Glutamatergic neuron (in vitro differentiated cells): ENCODE measurements around the gene GPATCH3. TPM values are rescaled to one million over a fixed set of nuclear protein-coding genes. Genes with fewer than 3 reads are reported as not detected.
A peak's percentile ranks its signal among the peaks of the same experiment; 100 is the strongest.

ENCODE experiments used
- DNase-seq: peaks from one replicate; pipeline ENCODE4 v3.0.0; 2022
- H3K27ac Mint-ChIP-seq: one replicate; pipeline ENCODE4 v1.8.0; 2020; ENCODE audit warnings: mild to moderate bottlenecking, mixed read lengths, inconsistent platforms; ENCODE audit not compliant: unreplicated experiment
- H3K27me3 Mint-ChIP-seq: one replicate; pipeline ENCODE4 v1.8.0; 2020; ENCODE audit warnings: mild to moderate bottlenecking, moderate library complexity, mixed read lengths, inconsistent platforms; ENCODE audit not compliant: unreplicated experiment
- H3K36me3 Mint-ChIP-seq: one replicate; pipeline ENCODE4 v1.8.0; 2020; ENCODE audit warnings: mild to moderate bottlenecking, mixed read lengths, inconsistent platforms; ENCODE audit not compliant: unreplicated experiment
- H3K4me1 Mint-ChIP-seq: one replicate; pipeline ENCODE4 v1.8.0; 2020; ENCODE audit warnings: mild to moderate bottlenecking, low read depth, mixed read lengths, inconsistent platforms; ENCODE audit not compliant: unreplicated experiment
- H3K4me3 Mint-ChIP-seq: one replicate; pipeline ENCODE4 v1.8.0; 2020; ENCODE audit warnings: mild to moderate bottlenecking, mixed read lengths, inconsistent platforms; ENCODE audit not compliant: unreplicated experiment
- H3K9me3 Mint-ChIP-seq: one replicate; pipeline ENCODE4 v1.8.0; 2020; ENCODE audit warnings: mild to moderate bottlenecking, moderate library complexity, mixed read lengths, inconsistent platforms; ENCODE audit not compliant: unreplicated experiment
- total RNA-seq: library from RNA; stranded (reverse); fragmentation: NEBNext Ultra II Directional; extraction: Animal tissue kit (Norgen Biotek cat#: 25700); gene quantifications from one replicate; pipeline ENCODE4 v1.2.1, GENCODE V29; 2021; ENCODE audit not compliant: unreplicated experiment
- TF ChIP-seq, protein P1 (sequence below): fragments of 200-600 bp; sonication (generic); IDR thresholded peaks from one replicate; pipeline ENCODE4 v1.5.0; 2021; ENCODE audit not compliant: partially characterized antibody, unreplicated experiment

The GPATCH3 gene
- total RNA-seq, 1 donor from 2014 or later, result 17.3 TPM

DNA sequence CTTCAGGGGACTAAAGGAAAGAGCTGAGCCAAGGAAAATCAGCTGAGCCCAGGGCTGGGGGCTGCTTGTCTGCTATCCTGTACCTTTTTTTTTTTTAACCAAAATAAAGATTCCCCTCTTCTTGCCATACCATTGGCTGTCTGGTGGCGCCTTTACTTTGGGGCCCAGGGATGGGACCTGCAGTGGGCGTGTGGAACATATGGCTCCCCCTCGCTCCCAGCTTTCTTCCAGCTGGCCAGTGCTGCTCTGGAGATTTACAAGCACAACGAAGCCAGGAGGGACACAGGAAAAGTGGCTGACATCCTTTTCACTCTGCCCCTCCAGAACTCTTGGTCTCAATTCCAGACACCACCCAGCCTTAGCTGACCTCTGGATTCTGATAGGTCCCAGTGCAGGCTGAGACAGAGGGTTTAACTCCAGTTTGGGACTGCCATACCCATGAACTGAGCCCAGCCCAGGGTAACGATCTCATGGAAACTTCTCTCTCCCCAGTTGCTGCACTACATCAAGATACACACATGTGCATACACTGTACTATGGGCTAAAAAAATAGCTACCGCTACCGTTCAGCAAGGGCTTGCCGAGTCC is 42.7 kb downstream of the GPATCH3 start:
- peak; percentile 25 for DNase-seq
- peak overlapping the region; percentile 89 for H3K27ac Mint-ChIP-seq
- TF ChIP-seq, protein P1, sequence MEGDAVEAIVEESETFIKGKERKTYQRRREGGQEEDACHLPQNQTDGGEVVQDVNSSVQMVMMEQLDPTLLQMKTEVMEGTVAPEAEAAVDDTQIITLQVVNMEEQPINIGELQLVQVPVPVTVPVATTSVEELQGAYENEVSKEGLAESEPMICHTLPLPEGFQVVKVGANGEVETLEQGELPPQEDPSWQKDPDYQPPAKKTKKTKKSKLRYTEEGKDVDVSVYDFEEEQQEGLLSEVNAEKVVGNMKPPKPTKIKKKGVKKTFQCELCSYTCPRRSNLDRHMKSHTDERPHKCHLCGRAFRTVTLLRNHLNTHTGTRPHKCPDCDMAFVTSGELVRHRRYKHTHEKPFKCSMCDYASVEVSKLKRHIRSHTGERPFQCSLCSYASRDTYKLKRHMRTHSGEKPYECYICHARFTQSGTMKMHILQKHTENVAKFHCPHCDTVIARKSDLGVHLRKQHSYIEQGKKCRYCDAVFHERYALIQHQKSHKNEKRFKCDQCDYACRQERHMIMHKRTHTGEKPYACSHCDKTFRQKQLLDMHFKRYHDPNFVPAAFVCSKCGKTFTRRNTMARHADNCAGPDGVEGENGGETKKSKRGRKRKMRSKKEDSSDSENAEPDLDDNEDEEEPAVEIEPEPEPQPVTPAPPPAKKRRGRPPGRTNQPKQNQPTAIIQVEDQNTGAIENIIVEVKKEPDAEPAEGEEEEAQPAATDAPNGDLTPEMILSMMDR, result no peak
- H3K36me3 Mint-ChIP-seq, result no peaks in the 10 kb centered on the region
- H3K27me3 Mint-ChIP-seq, result peaks cover 14% of the 10 kb centered on the region
- H3K4me3 Mint-ChIP-seq, result peak overlapping the region; percentile 75
- H3K9me3 Mint-ChIP-seq, result no peaks in the 10 kb centered on the region
- peaks cover 40% of the 10 kb centered on the region for H3K4me1 Mint-ChIP-seq

DNA sequence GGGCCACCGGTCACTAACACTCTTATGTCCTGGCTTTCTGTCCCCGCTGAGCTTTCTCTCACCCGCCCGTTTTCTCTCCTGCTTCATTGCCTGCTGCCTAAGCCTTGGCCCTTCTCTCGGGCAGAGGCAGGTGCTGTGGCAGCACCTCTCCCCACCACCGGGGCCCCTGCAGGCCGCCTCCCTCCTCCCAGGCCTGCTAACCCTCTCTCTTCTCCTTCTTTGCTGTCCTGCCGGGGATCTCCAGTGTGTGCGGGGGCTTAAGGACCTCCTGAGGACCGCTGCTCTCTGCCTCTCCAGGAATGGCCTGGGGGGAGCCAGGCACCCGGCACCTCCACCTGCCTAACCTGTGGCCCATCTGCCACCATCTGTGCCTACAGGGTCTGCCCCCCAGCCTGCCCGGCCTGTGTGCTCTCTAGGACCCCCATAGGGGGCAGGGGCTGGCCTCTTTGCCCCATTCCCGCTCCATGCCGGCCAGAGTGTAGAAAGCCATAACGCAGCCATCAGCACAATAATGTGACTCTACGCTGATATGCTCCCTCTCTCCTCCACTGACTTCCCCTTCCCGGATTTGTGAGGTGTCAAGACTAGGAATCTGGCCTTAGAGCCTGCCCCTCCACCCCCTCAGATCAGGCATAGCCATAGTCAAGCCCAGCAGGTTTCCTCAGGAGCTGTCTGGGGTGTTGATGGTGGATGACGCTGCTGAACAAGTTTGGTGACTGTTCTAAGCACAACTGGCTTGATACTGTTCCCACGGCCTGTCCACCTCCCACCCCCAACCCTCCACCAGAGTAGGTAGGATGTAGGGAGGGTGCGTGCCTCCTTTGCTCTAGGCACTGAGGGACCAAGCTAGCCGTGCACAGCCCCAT is 43.4 kb downstream of the GPATCH3 start:
- Mint-ChIP-seq H3K4me1 (peaks cover 35% of the 10 kb centered on the region), H3K27me3 (peaks cover 9% of the 10 kb centered on the region), H3K36me3 (no peaks in the 10 kb centered on the region), H3K9me3 (peaks cover under 1% of the 10 kb centered on the region), H3K4me3 (peak overlapping the region; percentile 75), H3K27ac (peak overlapping the region; percentile 89)
- peak; percentile 31 for DNase-seq
- TF ChIP-seq, protein P1, result no peak

DNA sequence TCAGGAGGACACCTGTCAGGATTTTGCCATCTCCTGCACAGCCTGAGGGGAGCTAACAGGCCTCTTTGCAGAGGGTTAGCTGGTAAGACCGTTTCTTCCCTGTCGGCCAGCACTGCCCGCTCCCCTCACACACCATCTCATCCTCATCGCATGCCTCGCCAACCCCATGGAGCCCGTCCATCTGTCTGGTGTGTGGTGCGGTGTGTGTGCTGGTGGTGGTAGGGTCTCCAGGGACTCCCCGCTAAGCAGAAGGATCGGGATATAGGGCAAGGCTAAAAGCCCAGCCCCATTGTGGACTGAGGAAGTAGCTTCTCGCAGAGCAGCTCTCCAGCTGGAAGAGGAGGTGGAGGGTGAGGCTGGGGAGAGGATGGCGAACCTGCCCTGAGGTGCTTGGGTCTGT is 44.1 kb downstream of the GPATCH3 start:
- peaks cover 35% of the 10 kb centered on the region for H3K4me1 Mint-ChIP-seq
- H3K27me3 Mint-ChIP-seq, result peaks cover 9% of the 10 kb centered on the region
- TF ChIP-seq, protein P1, result no peak
- peaks cover 1% of the 10 kb centered on the region for H3K9me3 Mint-ChIP-seq
- peak overlapping the region; percentile 75 for H3K4me3 Mint-ChIP-seq
- no peaks in the 10 kb centered on the region for H3K36me3 Mint-ChIP-seq
- peak; percentile 66 for DNase-seq
- H3K27ac Mint-ChIP-seq, result peak overlapping the region; percentile 89

DNA sequence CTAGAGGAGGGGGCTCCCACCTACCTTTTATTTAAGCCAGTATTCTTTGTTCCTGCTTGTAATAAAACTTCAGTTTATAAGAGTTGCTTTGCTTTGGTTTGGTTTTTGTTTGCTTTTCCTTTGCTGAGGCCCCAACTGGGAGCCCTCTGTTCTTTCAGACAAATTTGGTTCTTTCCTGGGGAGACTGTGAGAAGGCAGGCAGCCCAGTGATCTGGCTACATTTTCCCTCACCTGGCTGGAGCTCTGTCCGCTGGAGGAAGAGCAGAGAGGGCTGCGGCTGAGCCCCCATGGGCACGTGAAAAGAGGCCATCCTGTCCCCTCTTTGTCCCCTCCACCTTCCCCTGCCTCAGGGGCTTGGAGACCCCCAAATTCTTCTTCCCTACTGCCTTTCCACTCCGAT is 44.6 kb downstream of the GPATCH3 start:
- Mint-ChIP-seq H3K27ac (peak overlapping the region; percentile 89), H3K36me3 (no peaks in the 10 kb centered on the region), H3K4me3 (peak overlapping the region; percentile 75)

More for the DNA sequence above, 44.6 kb downstream of the GPATCH3 start:
- Mint-ChIP-seq H3K4me1 (peaks cover 35% of the 10 kb centered on the region), H3K9me3 (peaks cover 1% of the 10 kb centered on the region), H3K27me3 (peaks cover 9% of the 10 kb centered on the region)
- no peak for DNase-seq
- TF ChIP-seq, protein P1, result no peak
